HepG2 (cell line): ENCODE measurements around the gene EXOC6B.

Experiments
- BCL3 ChIP-seq: sonication (generic); formaldehyde crosslinking; IDR thresholded peaks from 2 replicates; pipeline ENCODE4 v1.5.1; 2020; ENCODE audit warnings: mild to moderate bottlenecking, missing genetic modification reagents, moderate library complexity
- CTCF ChIP-seq: sonication (generic); formaldehyde crosslinking; IDR thresholded peaks from 2 replicates; pipeline ENCODE4 v1.5.0; 2020; ENCODE audit warnings: mild to moderate bottlenecking, missing genetic modification reagents, moderate library complexity
- EP300 ChIP-seq, 3 experiments: sonication (generic) in 1 of 3; formaldehyde crosslinking in 1 of 3; IDR thresholded peaks; 2 replicates each; pipeline versions ENCODE4 v1.5.1 to v1.6.1; 2011 to 2020; ENCODE audit warnings: low read depth in 2 of 3, low read length in 2 of 3, borderline replicate concordance in 1 of 3, improper control_type of control experiment in 1 of 3, mild to moderate bottlenecking in 1 of 3, missing genetic modification reagents in 1 of 3, moderate library complexity in 1 of 3
- FOXM1 ChIP-seq: sonication (generic); formaldehyde crosslinking; IDR thresholded peaks from 2 replicates; pipeline ENCODE4 v1.5.0; 2020; ENCODE audit warnings: missing genetic modification reagents
- POLR2A ChIP-seq, 2 experiments: IDR thresholded peaks; 2 replicates each; pipeline ENCODE4 v1.6.1; 2011; ENCODE audit warnings: low read depth in 2 of 2, low read length in 2 of 2, mild to moderate bottlenecking in 1 of 2, moderate library complexity in 1 of 2; ENCODE audit not compliant: insufficient read depth in 1 of 2
- PRPF4 ChIP-seq: fragments of 200-400 bp; formaldehyde crosslinking; IDR thresholded peaks from 2 replicates; pipeline ENCODE4 v1.6.1; 2016; ENCODE audit warnings: low read length, low read depth; ENCODE audit not compliant: poor library complexity, severe bottlenecking
- SP140L ChIP-seq: sonication (generic); formaldehyde crosslinking; IDR thresholded peaks from 2 replicates; pipeline ENCODE4 v1.4.0; 2020; ENCODE audit warnings: missing genetic modification reagents, borderline replicate concordance
- ZNF263 ChIP-seq: sonication (generic); formaldehyde crosslinking; IDR thresholded peaks from 2 replicates; pipeline ENCODE4 v1.4.0; 2020; ENCODE audit warnings: missing genetic modification reagents
- ZNF274 ChIP-seq: sonication (generic); formaldehyde crosslinking; IDR thresholded peaks from 2 replicates; pipeline ENCODE4 v1.5.1; 2020; ENCODE audit warnings: mild to moderate bottlenecking, missing genetic modification reagents
- ZNF580 ChIP-seq: IDR thresholded peaks from 2 replicates; pipeline ENCODE4 v1.6.1; 2016; ENCODE audit warnings: low read depth, borderline replicate concordance
- ZNF609 ChIP-seq: sonication (generic); formaldehyde crosslinking; IDR thresholded peaks from 2 replicates; pipeline ENCODE4 v1.4.0; 2020; ENCODE audit warnings: mild to moderate bottlenecking, missing genetic modification reagents, borderline replicate concordance
- ZSCAN22 ChIP-seq: sonication (generic); formaldehyde crosslinking; IDR thresholded peaks from 2 replicates; pipeline ENCODE4 v1.4.0; 2020; ENCODE audit warnings: mild to moderate bottlenecking, missing genetic modification reagents
- TF ChIP-seq, protein P1 (sequence below), 2 experiments: IDR thresholded peaks; 2 replicates each; pipeline ENCODE4 v1.6.1; 2011 to 2012; ENCODE audit warnings: low read length in 2 of 2, borderline replicate concordance in 1 of 2, low read depth in 1 of 2, mild to moderate bottlenecking in 1 of 2, moderate library complexity in 1 of 2

DNA sequence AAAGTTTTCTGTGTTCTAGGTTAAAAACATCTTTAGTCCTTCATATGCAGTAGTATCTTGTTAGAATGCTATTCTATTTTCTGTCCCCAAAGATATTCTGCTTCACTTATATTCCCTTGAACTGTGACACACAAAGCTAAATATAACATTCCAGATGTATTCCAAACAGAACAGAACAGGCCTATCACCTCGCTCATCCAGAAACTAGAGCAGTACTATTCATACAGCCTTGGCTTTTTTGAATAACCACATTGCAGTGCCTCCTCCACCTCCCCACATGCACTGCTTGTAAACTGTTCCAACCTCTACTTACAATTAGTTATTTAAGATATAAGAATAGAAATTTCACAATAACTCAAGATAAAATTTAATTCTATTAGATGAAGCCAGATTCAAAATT is 196.8 kb downstream of the EXOC6B start:
- TF ChIP-seq CTCF (CRISPR knock-in tag) = no peak
- no peak for TF ChIP-seq ZSCAN22 (CRISPR knock-in tag)
- TF ChIP-seq SP140L (CRISPR knock-in tag) = no peak
- no peak for TF ChIP-seq ZNF580 (CRISPR knock-in tag)
- TF ChIP-seq BCL3 (CRISPR knock-in tag) = no peak
- no peak for TF ChIP-seq FOXM1 (CRISPR knock-in tag)
- no peak for TF ChIP-seq ZNF263
- TF ChIP-seq EP300 (IDR thresholded peaks at IDR 0.05; ENCODE audit: low read depth in 2 of 2, low read length in 2 of 2) = no peak
- no peak for TF ChIP-seq EP300 (CRISPR knock-in tag; IDR thresholded peaks at IDR 0.05; ENCODE audit: borderline replicate concordance)
- no peak for TF ChIP-seq ZNF609 (CRISPR knock-in tag)
- no peak for TF ChIP-seq POLR2A (IDR thresholded peaks at IDR 0.05; ENCODE audit: insufficient read depth in 1 of 2, low read depth in 2 of 2, low read length in 2 of 2)
- TF ChIP-seq ZNF274 (CRISPR knock-in tag) = no peak
- TF ChIP-seq, protein P1, sequence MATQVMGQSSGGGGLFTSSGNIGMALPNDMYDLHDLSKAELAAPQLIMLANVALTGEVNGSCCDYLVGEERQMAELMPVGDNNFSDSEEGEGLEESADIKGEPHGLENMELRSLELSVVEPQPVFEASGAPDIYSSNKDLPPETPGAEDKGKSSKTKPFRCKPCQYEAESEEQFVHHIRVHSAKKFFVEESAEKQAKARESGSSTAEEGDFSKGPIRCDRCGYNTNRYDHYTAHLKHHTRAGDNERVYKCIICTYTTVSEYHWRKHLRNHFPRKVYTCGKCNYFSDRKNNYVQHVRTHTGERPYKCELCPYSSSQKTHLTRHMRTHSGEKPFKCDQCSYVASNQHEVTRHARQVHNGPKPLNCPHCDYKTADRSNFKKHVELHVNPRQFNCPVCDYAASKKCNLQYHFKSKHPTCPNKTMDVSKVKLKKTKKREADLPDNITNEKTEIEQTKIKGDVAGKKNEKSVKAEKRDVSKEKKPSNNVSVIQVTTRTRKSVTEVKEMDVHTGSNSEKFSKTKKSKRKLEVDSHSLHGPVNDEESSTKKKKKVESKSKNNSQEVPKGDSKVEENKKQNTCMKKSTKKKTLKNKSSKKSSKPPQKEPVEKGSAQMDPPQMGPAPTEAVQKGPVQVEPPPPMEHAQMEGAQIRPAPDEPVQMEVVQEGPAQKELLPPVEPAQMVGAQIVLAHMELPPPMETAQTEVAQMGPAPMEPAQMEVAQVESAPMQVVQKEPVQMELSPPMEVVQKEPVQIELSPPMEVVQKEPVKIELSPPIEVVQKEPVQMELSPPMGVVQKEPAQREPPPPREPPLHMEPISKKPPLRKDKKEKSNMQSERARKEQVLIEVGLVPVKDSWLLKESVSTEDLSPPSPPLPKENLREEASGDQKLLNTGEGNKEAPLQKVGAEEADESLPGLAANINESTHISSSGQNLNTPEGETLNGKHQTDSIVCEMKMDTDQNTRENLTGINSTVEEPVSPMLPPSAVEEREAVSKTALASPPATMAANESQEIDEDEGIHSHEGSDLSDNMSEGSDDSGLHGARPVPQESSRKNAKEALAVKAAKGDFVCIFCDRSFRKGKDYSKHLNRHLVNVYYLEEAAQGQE (IDR thresholded peaks at IDR 0.05; ENCODE audit: borderline replicate concordance in 1 of 2, low read depth in 1 of 2, low read length in 2 of 2) = no peak
- no peak for TF ChIP-seq PRPF4
